NCI-H526 (cell line): ENCODE results near the gene OR8B12.

Source experiments
- DNase-seq, 2 experiments: peaks; one replicate each; lab custom pipeline; 2025; lab: John Stamatoyannopoulos, UW

The OR8B12 gene, protein sequence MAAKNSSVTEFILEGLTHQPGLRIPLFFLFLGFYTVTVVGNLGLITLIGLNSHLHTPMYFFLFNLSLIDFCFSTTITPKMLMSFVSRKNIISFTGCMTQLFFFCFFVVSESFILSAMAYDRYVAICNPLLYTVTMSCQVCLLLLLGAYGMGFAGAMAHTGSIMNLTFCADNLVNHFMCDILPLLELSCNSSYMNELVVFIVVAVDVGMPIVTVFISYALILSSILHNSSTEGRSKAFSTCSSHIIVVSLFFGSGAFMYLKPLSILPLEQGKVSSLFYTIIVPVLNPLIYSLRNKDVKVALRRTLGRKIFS

GRCh38 chr11:124543554-124543953 lies at the start of gene OR8B12:
Gene OR8B12 (minus strand): TSS chr11:124543654. CDS start chr11:124543654, 0 bp downstream.
- no peak for DNase-seq

DNA sequence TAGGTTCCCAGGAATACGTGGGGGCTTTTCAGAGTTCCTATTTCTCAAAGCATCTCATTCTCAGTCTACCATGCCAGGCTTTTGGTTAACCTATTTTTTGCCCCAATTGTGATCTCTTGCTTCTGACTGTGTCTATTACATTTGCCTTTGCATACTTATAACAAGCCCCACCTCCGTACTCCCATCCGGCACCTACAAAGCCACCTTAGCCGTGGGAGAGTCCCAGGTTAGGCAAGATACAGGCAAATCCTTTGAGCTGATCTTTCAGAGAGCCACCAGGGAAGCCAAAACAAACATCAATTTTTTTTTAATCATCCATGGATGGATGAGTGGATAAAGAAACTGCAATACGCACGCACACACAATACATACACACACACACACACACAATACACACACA lies 49.2 kb upstream of the OR8B12 start:
- no peak for DNase-seq

DNA sequence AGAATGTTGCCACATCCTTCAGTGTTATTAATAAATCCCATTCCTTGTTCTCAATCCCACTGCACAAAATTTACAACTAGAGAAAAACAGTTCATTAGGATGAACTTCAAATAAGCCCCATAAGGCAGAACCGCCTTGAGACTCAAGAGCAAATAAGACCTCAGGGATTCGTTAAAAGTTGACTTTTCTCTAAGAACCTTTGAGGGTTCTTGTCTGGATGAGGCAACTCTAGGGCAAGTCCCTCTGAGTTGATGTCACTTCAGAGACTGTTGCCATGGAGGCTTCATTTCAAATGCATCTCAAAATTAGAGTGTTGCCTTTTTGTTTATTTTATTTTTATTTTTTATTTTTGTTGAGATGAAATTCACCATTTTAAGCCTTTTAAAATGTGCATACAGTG lies 48.0 kb upstream of the OR8B12 start:
- no peak for DNase-seq

DNA sequence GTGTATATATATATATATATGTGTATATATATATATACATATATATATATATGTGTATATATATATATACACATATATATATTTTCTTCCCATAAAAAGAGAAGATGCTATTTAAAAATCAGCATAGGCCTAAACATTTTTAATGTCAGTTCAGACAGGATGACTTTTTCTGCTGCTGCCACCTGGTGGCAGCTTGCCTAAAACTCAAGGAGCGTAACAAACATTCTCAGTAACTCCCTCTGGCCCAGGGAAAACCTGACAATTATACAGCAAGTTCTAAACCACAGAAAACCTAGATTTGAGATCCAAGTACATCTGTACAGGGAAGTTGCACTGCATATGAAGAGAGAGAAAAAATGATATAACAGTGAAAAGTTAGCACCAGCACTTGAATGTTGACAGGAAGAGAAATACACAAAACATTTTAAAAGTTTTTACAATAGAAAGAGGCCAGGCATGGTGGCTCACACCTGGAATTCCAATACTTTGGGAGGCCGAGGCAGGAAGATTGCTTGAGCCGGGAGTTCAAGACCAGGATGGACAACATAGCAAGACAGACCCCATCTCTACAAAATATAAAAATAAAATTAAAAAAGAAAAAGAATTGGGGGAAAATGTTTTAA lies 42.9 kb upstream of the OR8B12 start:
- peak; percentile 70 to 83 for DNase-seq

DNA sequence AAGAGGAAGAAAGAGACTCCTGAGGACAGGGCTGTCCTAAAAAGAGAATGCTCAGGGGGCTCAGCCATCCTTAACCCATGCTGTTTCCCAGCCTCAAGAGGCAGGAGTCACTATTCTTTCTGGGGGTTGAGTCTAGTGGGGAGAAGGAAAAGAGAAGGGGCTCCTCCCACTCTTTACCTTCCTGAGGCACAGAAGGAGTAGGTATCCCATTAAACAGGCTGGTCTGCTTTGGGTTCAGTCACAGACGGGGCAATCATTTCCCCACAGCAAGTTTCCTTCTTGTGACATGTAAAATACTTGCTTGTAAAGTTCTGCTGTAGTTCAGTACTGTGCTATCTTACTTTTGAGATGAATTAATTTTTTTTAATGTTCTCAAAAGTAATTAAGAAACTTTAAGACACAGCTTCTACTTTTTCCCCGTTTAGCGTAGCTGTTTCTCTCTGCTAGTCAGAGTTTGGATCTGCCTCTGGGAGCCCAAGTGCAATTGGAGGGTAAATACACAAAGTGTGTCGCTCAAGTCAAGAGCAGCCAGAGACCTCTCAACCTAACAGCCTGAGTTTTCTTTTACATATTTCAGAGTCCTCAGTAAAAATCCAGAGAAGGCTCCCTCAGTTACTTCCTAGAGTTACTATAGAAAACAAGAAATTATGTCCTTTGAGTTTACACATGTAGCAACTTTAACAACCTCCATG lies 41.4 kb upstream of the OR8B12 start:
- no peak for DNase-seq

- no peak for DNase-seq
These were observed 40.3 kb upstream of the OR8B12 start for GRCh38 chr11:124583781-124584180.

GRCh38 chr11:124582565-124582964 lies 39.1 kb upstream of the OR8B12 start:
- no peak for DNase-seq

DNA sequence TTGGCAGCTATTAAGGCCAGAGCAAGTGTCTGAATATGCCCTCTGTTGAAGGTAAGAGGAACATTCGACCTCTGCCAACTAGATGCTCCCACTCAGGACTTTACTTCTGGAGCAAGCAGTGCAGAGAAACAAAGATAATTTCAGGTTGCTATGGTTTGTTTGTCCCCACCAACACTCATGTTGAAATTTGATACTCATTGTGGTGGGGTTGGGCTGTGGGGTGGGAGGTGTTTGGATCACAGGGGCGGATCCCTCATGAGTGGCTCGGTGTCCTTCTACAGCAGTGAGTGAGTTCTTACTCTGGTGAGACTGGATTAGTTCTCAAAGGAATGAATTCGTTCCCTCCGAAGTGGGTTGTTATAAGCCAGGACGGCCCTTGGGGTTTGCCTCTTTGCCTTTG lies 38.4 kb upstream of the OR8B12 start:
- DNase-seq, result no peak

DNA sequence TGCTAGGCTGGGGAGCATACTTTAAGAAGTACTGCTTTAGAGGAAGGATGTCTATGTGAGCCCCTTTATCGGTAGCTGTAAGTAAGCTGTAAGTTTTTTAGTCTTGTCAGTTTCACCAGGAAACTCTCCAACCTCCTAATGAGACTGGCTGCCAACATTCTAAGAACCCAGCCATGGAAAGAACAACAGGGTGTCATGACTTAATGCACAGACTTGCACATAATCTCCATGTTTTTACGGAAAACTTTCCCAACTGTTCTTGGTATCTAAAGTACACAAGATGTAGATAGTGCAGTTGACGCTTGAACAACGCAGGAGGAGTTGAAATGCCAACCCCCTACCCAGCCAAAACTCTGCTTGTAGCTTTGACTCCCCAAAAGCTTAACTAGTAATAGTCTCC lies 35.3 kb upstream of the OR8B12 start:
- DNase-seq, result no peak

DNA sequence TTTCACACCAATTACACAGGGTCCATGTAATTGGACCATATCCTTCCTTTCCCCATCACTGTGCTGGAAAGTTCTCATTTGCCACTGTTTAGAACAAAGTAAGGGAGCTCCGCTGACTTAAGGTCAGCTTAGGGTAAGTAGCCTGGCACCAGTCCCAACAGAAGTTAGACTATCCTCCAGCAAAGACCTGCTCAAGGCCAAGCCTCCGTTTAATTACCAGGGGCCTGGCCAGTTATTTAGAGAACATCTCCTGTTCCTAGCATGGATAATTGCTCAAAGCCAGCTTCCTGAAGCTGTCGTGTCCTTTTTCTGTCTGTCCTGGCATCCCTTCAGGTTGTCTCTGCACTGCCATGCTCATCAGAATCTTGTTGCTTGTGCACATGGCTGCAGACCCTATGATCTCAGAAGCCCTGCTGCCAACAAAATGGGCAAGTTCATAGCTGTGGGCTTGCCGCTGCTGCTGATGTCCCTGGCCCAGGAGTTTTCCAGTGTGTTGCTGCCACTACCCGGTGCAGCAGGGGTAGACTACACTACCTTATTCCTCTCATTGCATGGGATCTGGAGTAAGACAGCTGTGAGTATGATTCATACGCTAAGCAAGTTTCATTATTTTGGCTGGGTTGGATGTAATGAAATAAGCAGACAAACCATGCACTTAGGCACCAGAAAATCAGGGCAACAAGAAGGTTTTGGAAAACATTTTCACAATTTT lies 34.4 kb upstream of the OR8B12 start:
- no peak for DNase-seq

GRCh38 chr11:124570160-124570559 lies 26.7 kb upstream of the OR8B12 start:
- DNase-seq, result no peak

DNA sequence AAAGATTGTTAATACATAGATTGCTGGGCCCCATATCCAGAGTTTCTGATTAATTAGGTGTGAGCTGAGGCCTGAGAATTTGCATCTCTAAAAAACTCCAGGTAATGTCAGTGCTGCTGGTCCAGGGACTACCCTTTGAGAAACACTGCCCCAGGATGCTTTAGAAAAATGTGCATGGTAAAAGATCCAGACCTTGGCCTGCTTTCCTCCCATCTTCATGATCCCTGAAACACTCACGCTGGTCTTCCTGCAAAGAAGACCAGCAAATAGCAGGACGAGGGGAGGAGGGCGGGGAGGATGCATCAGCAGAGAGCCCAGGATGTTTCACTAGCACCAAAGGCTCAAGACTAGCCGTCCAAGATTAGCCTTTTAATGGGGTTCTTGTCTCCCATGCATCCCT lies 26.2 kb upstream of the OR8B12 start, which contains the start of gene OR8A1:
Gene OR8A1, plus strand, starts transcription at position 301 of the 400 bp plus-strand sequence. CDS start 123 bp downstream, outside the sequence.
- DNase-seq, result no peak

GRCh38 chr11:124556828-124557227 lies 13.4 kb upstream of the OR8B12 start:
- no peak for DNase-seq

DNA sequence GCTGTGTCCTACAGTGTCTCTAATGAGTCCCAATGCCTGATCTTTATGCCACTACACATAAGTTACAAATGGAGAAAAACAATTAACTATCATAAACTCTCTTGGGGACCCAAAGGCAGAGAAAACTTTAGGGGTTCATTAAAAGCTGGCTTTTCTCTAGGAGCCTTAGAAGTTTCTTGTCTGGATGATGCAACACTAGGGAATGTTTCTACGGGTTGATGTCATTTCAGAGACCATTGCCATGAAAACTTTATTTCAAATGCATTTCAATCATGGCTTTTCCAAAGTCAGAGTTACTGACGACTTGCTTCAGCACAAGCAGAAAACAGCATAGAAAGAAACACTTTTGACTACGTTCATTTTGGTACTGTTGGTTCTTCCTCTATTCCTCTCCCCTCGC lies 8.5 kb upstream of the OR8B12 start:
- DNase-seq, result no peak

- DNase-seq, result no peak
These were observed 7.7 kb upstream of the OR8B12 start for GRCh38 chr11:124551189-124551588.

- DNase-seq, result no peak
These were observed 309 bp downstream of the OR8B12 start for GRCh38 chr11:124543145-124543544.

- DNase-seq, result no peak
These were observed 2.2 kb downstream of the OR8B12 start for GRCh38 chr11:124541204-124541603.

DNA sequence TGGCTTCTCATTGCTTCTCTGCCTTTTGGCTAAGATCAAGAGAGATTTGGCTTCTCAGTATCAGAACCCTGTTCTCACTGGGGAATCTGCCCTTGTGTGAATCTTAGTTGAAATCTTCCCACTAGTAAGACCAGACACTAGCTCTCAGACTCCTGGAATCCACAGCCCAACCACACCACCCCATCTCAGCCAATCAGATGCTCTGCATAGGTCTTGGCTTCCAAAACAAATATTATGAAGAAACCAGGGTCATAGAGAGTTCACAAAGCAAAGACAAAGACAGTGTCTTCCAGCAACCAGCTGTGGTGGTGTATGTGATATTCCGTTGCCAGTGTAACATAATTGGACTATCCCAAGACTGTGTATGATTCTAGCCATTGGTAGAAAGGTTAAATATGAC lies 5.4 kb downstream of the OR8B12 start:
- no peak for DNase-seq

DNA sequence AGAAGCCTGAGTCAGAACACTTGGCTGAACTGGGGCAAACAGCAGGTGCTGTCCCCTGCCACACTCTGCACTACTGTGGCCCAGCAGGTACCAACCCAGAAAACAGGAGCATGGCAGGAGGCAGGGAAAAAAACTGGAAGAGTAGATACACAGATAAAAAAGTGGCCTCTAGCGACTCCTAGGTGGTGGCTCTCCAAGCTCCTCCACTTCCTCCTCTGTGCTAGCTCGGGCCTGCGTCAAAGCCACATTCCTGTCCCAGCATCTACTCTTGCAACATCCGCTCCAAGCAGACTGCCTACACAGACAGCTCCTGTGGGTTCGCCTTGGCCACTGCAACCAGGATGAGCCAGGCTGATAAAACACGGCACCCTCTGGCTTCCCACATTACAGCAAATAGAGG lies 6.9 kb downstream of the OR8B12 start:
- peak in 1 of 2 experiments; percentile 35 for DNase-seq

DNA sequence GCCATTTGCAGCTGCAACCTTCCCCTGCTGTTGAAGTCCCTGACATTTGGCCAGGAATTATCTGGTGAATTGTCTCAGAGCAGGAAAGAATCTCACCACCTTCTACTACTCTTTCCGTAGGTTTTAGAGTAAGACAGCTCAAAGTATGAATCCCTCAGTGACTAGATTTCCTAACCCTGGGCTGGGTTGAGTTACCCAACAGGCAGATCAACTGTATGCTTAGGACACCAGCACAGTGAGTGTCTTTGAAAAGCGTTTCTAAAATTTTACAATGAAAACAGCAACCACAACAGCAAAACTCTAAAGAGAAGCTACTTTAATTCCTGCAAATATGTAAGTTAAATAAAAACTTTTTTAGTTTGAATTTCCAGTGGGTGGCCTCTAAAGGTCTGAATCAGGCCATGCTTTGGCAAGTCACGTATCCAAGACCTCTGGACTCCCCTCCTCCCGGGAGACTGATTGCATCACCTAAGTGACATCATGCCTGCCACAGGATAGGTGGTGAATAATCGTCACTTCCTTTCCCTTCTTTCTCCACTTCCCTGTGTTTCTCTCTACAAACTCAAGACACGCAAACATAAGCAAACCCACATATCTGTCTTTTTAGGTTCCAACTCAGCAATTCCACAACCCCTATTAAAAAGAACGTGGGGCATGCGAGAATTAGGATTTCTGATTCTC lies 7.8 kb downstream of the OR8B12 start:
- no peak for DNase-seq

- DNase-seq, result no peak
These were observed 9.4 kb downstream of the OR8B12 start for GRCh38 chr11:124534051-124534450.

GRCh38 chr11:124533626-124534025 lies 9.8 kb downstream of the OR8B12 start:
- no peak for DNase-seq
